NCI-H2171 treated with DMSO at 0.1 percent for 48 hours (cell line): ENCODE data around the gene AKR1C4.
A peak's percentile ranks its signal among the peaks of the same experiment; 100 is the strongest.
"Not testable (repeated sequence)": the region's sequence is repeated elsewhere in the genome, so short reads cannot be mapped to it uniquely, and the experiment has no call there.

Experiments
- DNase-seq: peaks from one replicate; lab custom pipeline; 2025; lab: John Stamatoyannopoulos, UW

Gene AKR1C4

GRCh38 chr10:5196702-5197113 lies at the start of gene AKR1C4:
TSS of gene AKR1C4 (plus strand) at chr10:5196837. CDS start at chr10:5196868, 31 bp downstream.
- no peak for DNase-seq

- no peak for DNase-seq
Observed at GRCh38 chr10:5146920-5147254, 49.8 kb upstream of the AKR1C4 start.

- DNase-seq = no peak
Observed at GRCh38 chr10:5147255-5147980, 49.2 kb upstream of the AKR1C4 start.

GRCh38 chr10:5147981-5148677 lies 48.5 kb upstream of the AKR1C4 start:
- no peak for DNase-seq

- no peak for DNase-seq
Observed at GRCh38 chr10:5148678-5149032, 48.0 kb upstream of the AKR1C4 start.

- no peak for DNase-seq
Observed at GRCh38 chr10:5151076-5151475, 45.6 kb upstream of the AKR1C4 start.

GRCh38 chr10:5155951-5156350 lies 40.7 kb upstream of the AKR1C4 start:
- no peak for DNase-seq

- no peak for DNase-seq
Observed at GRCh38 chr10:5157501-5157900, 39.1 kb upstream of the AKR1C4 start.

GRCh38 chr10:5159126-5159525 lies 37.5 kb upstream of the AKR1C4 start:
- no peak for DNase-seq

GRCh38 chr10:5163487-5163886 lies 33.1 kb upstream of the AKR1C4 start:
- no peak for DNase-seq

- no peak for DNase-seq
Observed at GRCh38 chr10:5165738-5166137, 30.9 kb upstream of the AKR1C4 start.

- no peak for DNase-seq
Observed at GRCh38 chr10:5168897-5169420, 27.7 kb upstream of the AKR1C4 start.

GRCh38 chr10:5175581-5175980 lies 21.1 kb upstream of the AKR1C4 start:
- DNase-seq = not testable (repeated sequence)

- DNase-seq = peak; percentile 4
Observed at GRCh38 chr10:5180503-5180902, 16.1 kb upstream of the AKR1C4 start.

GRCh38 chr10:5183923-5184322 lies 12.7 kb upstream of the AKR1C4 start:
- DNase-seq = no peak

- no peak for DNase-seq
Observed at GRCh38 chr10:5184987-5185775, 11.5 kb upstream of the AKR1C4 start, which contains the start of gene AKR1C8. TSS of gene AKR1C8 (minus strand) at chr10:5185150. CDS start at chr10:5185104, 46 bp downstream.

- DNase-seq = no peak
Observed at GRCh38 chr10:5187867-5188266, 8.8 kb upstream of the AKR1C4 start.

GRCh38 chr10:5188358-5188757 lies 8.3 kb upstream of the AKR1C4 start:
- DNase-seq = no peak

- no peak for DNase-seq
Observed at GRCh38 chr10:5194431-5194830, 2.2 kb upstream of the AKR1C4 start.

- no peak for DNase-seq
Observed at GRCh38 chr10:5195727-5196374, 786 bp upstream of the AKR1C4 start.

- DNase-seq = no peak
Observed at GRCh38 chr10:5198386-5198785, 1.7 kb downstream of the AKR1C4 start.

- DNase-seq = no peak
Observed at GRCh38 chr10:5199398-5199797, 2.8 kb downstream of the AKR1C4 start.
